B cell (primary cell): ENCODE data around the gene ABI3BP. TPM values are rescaled to one million over a fixed set of nuclear protein-coding genes. Genes with fewer than 3 reads are reported as not detected.

ENCODE experiments used
- ATAC-seq: fragments of 200-7000 bp; cut with Tn5 transposase; one replicate; pipeline ENCODE4 v1.10.0; 2021; ENCODE audit warnings: low read depth, mild to moderate bottlenecking, moderate number of reproducible peaks, moderate library complexity
- CTCF ChIA-PET: fragments of 350-600 bp; sonication (Branson Sonifier 250); formaldehyde crosslinking; loops from one replicate; lab custom pipeline; 2021; ENCODE audit warnings: antibody characterized with exemption, inconsistent platforms; lab: Charles Lee
- POLR2A ChIA-PET: fragments of 350-600 bp; sonication (Branson Sonifier 250); formaldehyde crosslinking; loops from one replicate; lab custom pipeline; 2021; ENCODE audit warnings: antibody characterized with exemption; lab: Charles Lee
- DNase-seq: peaks from one replicate; pipeline ENCODE4 v3.0.0; 2013
- H2AFZ ChIP-seq: 2 replicates; pipeline ENCODE4 v1.6.1; 2012; ENCODE audit warnings: mild to moderate bottlenecking, low read depth, low read length; ENCODE audit not compliant: insufficient read depth, poor library complexity, severe bottlenecking
- H3K27ac ChIP-seq, 2 donors: 1 replicate in 1 of 2; 2 replicates in 1 of 2; pipeline ENCODE4 v1.5.1; 2012 to 2013; ENCODE audit warnings: low read length in 2 of 2, mild to moderate bottlenecking in 2 of 2, moderate library complexity in 1 of 2
- H3K27me3 ChIP-seq, 4 experiments: fragments of 200-600 bp in 1 of 4; sonication (generic) in 1 of 4; replicated peaks in 1 of 4; 1 replicate in 2 of 4; 2 replicates in 2 of 4; pipeline versions ENCODE4 v1.6.1 to v1.7.0; 2013 to 2016; ENCODE audit warnings: low read length in 3 of 4, mild to moderate bottlenecking in 2 of 4, mixed read lengths in 1 of 4, moderate library complexity in 1 of 4; ENCODE audit not compliant: insufficient read depth in 4 of 4, control insufficient read depth in 3 of 4; ENCODE audit errors: control extremely low read depth in 1 of 4
- H3K36me3 ChIP-seq, 2 experiments: replicated peaks in 1 of 2; 1 replicate in 1 of 2; 2 replicates in 1 of 2; pipeline versions ENCODE4 v1.6.1 to v1.7.1; 2013; ENCODE audit warnings: low read length in 1 of 2; ENCODE audit not compliant: insufficient read depth in 2 of 2, control insufficient read depth in 1 of 2; ENCODE audit errors: control extremely low read depth in 1 of 2, extremely low read depth in 1 of 2
- H3K4me1 ChIP-seq, 2 donors: fragments of 200-600 bp in 1 of 2; sonication (generic) in 1 of 2; 1 replicate in 1 of 2; 2 replicates in 1 of 2; pipeline versions ENCODE4 v1.5.1 to v1.6.1; 2013 to 2017; ENCODE audit warnings: low read length in 2 of 2; ENCODE audit not compliant: control insufficient read depth in 2 of 2, insufficient read depth in 2 of 2
- H3K4me2 ChIP-seq: replicated peaks from 2 replicates; pipeline ENCODE3; 2012; ENCODE audit warnings: mild to moderate bottlenecking, low read depth, low read length; ENCODE audit not compliant: poor library complexity, severe bottlenecking
- H3K4me3 ChIP-seq, 5 experiments: fragments of 200-600 bp in 1 of 5; sonication (generic) in 1 of 5; 1 replicate in 3 of 5; 2 replicates in 2 of 5; pipeline versions ENCODE4 v1.5.1 to v1.7.0; 2011 to 2016; ENCODE audit warnings: low read length in 4 of 5, mild to moderate bottlenecking in 4 of 5, low read depth in 2 of 5, control low read depth in 1 of 5, moderate library complexity in 1 of 5; ENCODE audit not compliant: insufficient read depth in 1 of 5; ENCODE audit errors: control extremely low read depth in 1 of 5, extremely low read depth in 1 of 5
- H3K79me2 ChIP-seq: fragments of 200-600 bp; sonication (generic); one replicate; pipeline ENCODE4 v1.6.0; 2016; ENCODE audit warnings: low read length; ENCODE audit not compliant: control insufficient read depth, insufficient read depth
- H3K9ac ChIP-seq: fragments of 200-600 bp; sonication (generic); 2 replicates; pipeline ENCODE4 v1.6.1; 2017; ENCODE audit warnings: mild to moderate bottlenecking, low read length, moderate library complexity
- H3K9me3 ChIP-seq, 3 donors: one replicate each; pipeline versions ENCODE4 v1.6.1 to v1.7.1; 2013; ENCODE audit warnings: low read length in 2 of 3; ENCODE audit not compliant: control insufficient read depth in 2 of 3, insufficient read depth in 1 of 3; ENCODE audit errors: control extremely low read depth in 1 of 3
- H4K20me1 ChIP-seq: 2 replicates; pipeline ENCODE4 v1.6.0; 2012; ENCODE audit warnings: mild to moderate bottlenecking, low read length; ENCODE audit not compliant: insufficient read depth, control insufficient read depth, poor library complexity, severe bottlenecking
- H3K27ac Mint-ChIP-seq: one replicate; pipeline ENCODE4 v1.8.0; 2021; ENCODE audit warnings: mixed read lengths
- H3K27me3 Mint-ChIP-seq: one replicate; pipeline ENCODE4 v1.8.0; 2021; ENCODE audit warnings: mixed read lengths
- H3K4me1 Mint-ChIP-seq: one replicate; pipeline ENCODE4 v1.8.0; 2021; ENCODE audit warnings: mixed read lengths
- H3K4me3 Mint-ChIP-seq: one replicate; pipeline ENCODE4 v1.8.0; 2021; ENCODE audit warnings: mixed read lengths
- H3K9me3 Mint-ChIP-seq: one replicate; pipeline ENCODE4 v1.8.0; 2022; ENCODE audit warnings: mixed read lengths; ENCODE audit not compliant: insufficient read depth
- CTCF ChIP-seq: fragments of 200-600 bp; IDR thresholded peaks from one replicate; pipeline ENCODE4 v1.8.0; 2022; ENCODE audit warnings: antibody characterized with exemption, mild to moderate bottlenecking
- EZH2 ChIP-seq: IDR thresholded peaks from 2 replicates; pipeline ENCODE4 v1.6.1; 2012; ENCODE audit warnings: borderline replicate concordance, low read depth, mild to moderate bottlenecking, moderate library complexity, low read length; ENCODE audit not compliant: insufficient read depth, poor library complexity, severe bottlenecking
- WGBS: methylation state at CpG from one replicate; pipeline ENCODE4 v1.1.5; 2013; ENCODE audit warnings: missing lambda C conversion rate; ENCODE audit not compliant: insufficient coverage; 5-methylcytosine and 5-hydroxymethylcytosine counted together
- intact Hi-C: fragments of 100-400 bp; cut with micrococcal nuclease; formaldehyde crosslinking; loops from one replicate; pipeline ENCODE4 v1.10.0; 2022
- polyA plus RNA-seq: library from polyadenylated mRNA; depleted of rRNA; stranded (reverse); fragments of >200 nt; gene quantifications from 2 replicates; pipeline ENCODE4 v1.2.3, GENCODE V29; 2012
- total RNA-seq, 2 donors: library from RNA; stranded (reverse); fragments of 120-200 nt in 1 of 2; gene quantifications; 1 replicate in 1 of 2; 2 replicates in 1 of 2; pipeline versions ENCODE4 v1.2.3 to v1.2.4, GENCODE V29; 2013 to 2022

The ABI3BP gene
- total and polyA plus RNA-seq, 2 donors (not counting 1 experiment from before 2014, with no cell fraction given), result not detected

GRCh38 chr3:100796556-100796955 lies 196.7 kb downstream of the ABI3BP start:
- H3K36me3 ChIP-seq, result no peaks in the 10 kb centered on the region
- H3K27ac Mint-ChIP-seq, result no peak overlapping the region
- H2AFZ ChIP-seq, result peak overlapping the region; percentile 36
- no peaks in the 10 kb centered on the region for H3K79me2 ChIP-seq
- TF ChIP-seq EZH2 (no peak), CTCF (no peak)
- DNase-seq (peak; percentile 4), ATAC-seq (no peak)
- no peak overlapping the region for H3K4me3 ChIP-seq
- no peaks in the 10 kb centered on the region for H4K20me1 ChIP-seq
- H3K9me3 Mint-ChIP-seq, result no peaks in the 10 kb centered on the region
- no CpG with 5 or more reads among the region's 2 CpGs for WGBS
- no peaks in the 10 kb centered on the region for H3K9me3 ChIP-seq
- peaks cover 6% of the 10 kb centered on the region for H3K27me3 Mint-ChIP-seq
- no peaks in the 10 kb centered on the region for H3K4me1 ChIP-seq
- H3K4me1 Mint-ChIP-seq, result peaks cover 2% of the 10 kb centered on the region
- no peaks in the 10 kb centered on the region for H3K27me3 ChIP-seq
- H3K4me3 Mint-ChIP-seq, result peak overlapping the region; percentile 30
- intact Hi-C loops, result no loop called here
- no peak overlapping the region for H3K9ac ChIP-seq
- POLR2A ChIA-PET, result no interaction called here
- CTCF ChIA-PET, result interaction anchor here (0.9 to 1.1 kb wide), 2 partner anchors 12 to 193 kb away, joined by 3 to 4 read pairs; no protein-coding TSS in a partner anchor
- no peak overlapping the region for H3K27ac ChIP-seq
- peak overlapping the region; percentile 33 for H3K4me2 ChIP-seq

GRCh38 chr3:100789579-100789978 lies 203.6 kb downstream of the ABI3BP start:
- H3K27me3 Mint-ChIP-seq, result peaks cover 3% of the 10 kb centered on the region
- Histone ChIP-seq H3K27ac (no peak overlapping the region), H3K4me1 (no peaks in the 10 kb centered on the region), H3K36me3 (no peaks in the 10 kb centered on the region), H3K79me2 (no peaks in the 10 kb centered on the region), H3K9me3 (no peaks in the 10 kb centered on the region), H3K4me2 (no peak overlapping the region), H4K20me1 (no peaks in the 10 kb centered on the region), H3K27me3 (no peaks in the 10 kb centered on the region), H3K4me3 (no peak overlapping the region), H2AFZ (no peak overlapping the region), H3K9ac (no peak overlapping the region)
- ChIA-PET CTCF (no interaction called here), POLR2A (no interaction called here)
- TF ChIP-seq CTCF (no peak), EZH2 (no peak)
- intact Hi-C loops, result no loop called here
- H3K4me3 Mint-ChIP-seq, result no peak overlapping the region
- H3K9me3 Mint-ChIP-seq, result no peaks in the 10 kb centered on the region
- DNase-seq, result no peak
- ATAC-seq, result no peak
- no peaks in the 10 kb centered on the region for H3K4me1 Mint-ChIP-seq
- no CpG with 5 or more reads among the region's 2 CpGs for WGBS
- no peak overlapping the region for H3K27ac Mint-ChIP-seq
